OCI-M1 (cell line): ENCODE results near the gene GON4L.
A peak's percentile ranks its signal among the peaks of the same experiment; 100 is the strongest.
"Not testable (repeated sequence)": the region's sequence is repeated elsewhere in the genome, so short reads cannot be mapped to it uniquely, and the experiment has no call there.

Source experiments
- DNase-seq: peaks from one replicate; lab custom pipeline; 2025; lab: John Stamatoyannopoulos, UW

Gene GON4L

GRCh38 chr1:155831279-155831976, 25.6 kb downstream of the GON4L start:
- DNase-seq, result no peak

- no peak for DNase-seq
Observed at GRCh38 chr1:155827450-155827849, 29.6 kb downstream of the GON4L start.

- no peak for DNase-seq
Observed at GRCh38 chr1:155816351-155816750, 40.7 kb downstream of the GON4L start.

GRCh38 chr1:155813672-155814071, 43.3 kb downstream of the GON4L start:
- no peak for DNase-seq

GRCh38 chr1:155812878-155813277, 44.1 kb downstream of the GON4L start:
- no peak for DNase-seq

GRCh38 chr1:155809088-155809487, 47.9 kb downstream of the GON4L start:
- DNase-seq, result peak; percentile 32

- no peak for DNase-seq
Observed at GRCh38 chr1:155801149-155801548, 55.9 kb downstream of the GON4L start.

- DNase-seq, result not testable (repeated sequence)
Observed at GRCh38 chr1:155795618-155796017, 61.4 kb downstream of the GON4L start.

GRCh38 chr1:155794605-155795245, 62.3 kb downstream of the GON4L start:
- no peak for DNase-seq

- DNase-seq, result no peak
Observed at GRCh38 chr1:155793213-155793612, 63.8 kb downstream of the GON4L start.

GRCh38 chr1:155777582-155777981, 79.4 kb downstream of the GON4L start:
- no peak for DNase-seq

- peak; percentile 42 for DNase-seq
Observed at GRCh38 chr1:155776414-155776813, 80.6 kb downstream of the GON4L start.

- no peak for DNase-seq
Observed at GRCh38 chr1:155773221-155773620, 83.8 kb downstream of the GON4L start.

- no peak for DNase-seq
Observed at GRCh38 chr1:155769257-155769656, 87.8 kb downstream of the GON4L start.

- DNase-seq, result not testable (repeated sequence)
Observed at GRCh38 chr1:155767399-155767989, 89.5 kb downstream of the GON4L start.

- peak; percentile 35 for DNase-seq
Observed at GRCh38 chr1:155763989-155764388, 93.0 kb downstream of the GON4L start.

- peak; percentile 37 for DNase-seq
Observed at GRCh38 chr1:155763090-155763815, 93.8 kb downstream of the GON4L start.

GRCh38 chr1:155761736-155762405, 95.1 kb downstream of the GON4L start:
- DNase-seq, result peak; percentile 62

- no peak for DNase-seq
Observed at GRCh38 chr1:155760751-155761475, 96.1 kb downstream of the GON4L start.

- DNase-seq, result no peak
Observed at GRCh38 chr1:155759966-155760630, 96.9 kb downstream of the GON4L start.

GRCh38 chr1:155759017-155759416, 98.0 kb downstream of the GON4L start:
- DNase-seq, result not testable (repeated sequence)
